Type B pancreatic cell (in vitro differentiated cells): ENCODE results near the gene ACTRT1. TPM values are rescaled to one million over a fixed set of nuclear protein-coding genes. Genes with fewer than 3 reads are reported as not detected.
A peak's percentile ranks its signal among the peaks of the same experiment; 100 is the strongest.

Experiments used
- DNase-seq: peaks from one replicate; pipeline ENCODE4 v3.0.0; 2021; ENCODE audit warnings: mixed read lengths; ENCODE audit not compliant: unreplicated experiment; ENCODE audit errors: extremely low spot score
- H3K27ac Mint-ChIP-seq: 2 replicates; pipeline ENCODE4 v1.8.0; 2021; ENCODE audit warnings: mild to moderate bottlenecking, mixed read lengths
- H3K27me3 Mint-ChIP-seq: 2 replicates; pipeline ENCODE4 v1.8.0; 2021; ENCODE audit warnings: mixed read lengths
- H3K36me3 Mint-ChIP-seq: 2 replicates; pipeline ENCODE4 v1.8.0; 2021; ENCODE audit warnings: mixed read lengths
- H3K4me1 Mint-ChIP-seq: one replicate; pipeline ENCODE4 v1.8.0; 2021; ENCODE audit warnings: mixed read lengths; ENCODE audit not compliant: unreplicated experiment
- H3K4me3 Mint-ChIP-seq: 2 replicates; pipeline ENCODE4 v1.8.0; 2021; ENCODE audit warnings: mild to moderate bottlenecking, mixed read lengths
- H3K9me3 Mint-ChIP-seq: 2 replicates; pipeline ENCODE4 v1.8.0; 2021; ENCODE audit warnings: mixed read lengths
- total RNA-seq: library from RNA; stranded (reverse); gene quantifications from 2 replicates; pipeline ENCODE4 v1.2.1, GENCODE V29; 2021; ENCODE audit warnings: low replicate concordance
- TF ChIP-seq, protein P1 (sequence below): fragments of 200-600 bp; sonication (generic); conservative IDR thresholded peaks from 2 replicates; pipeline ENCODE4 v1.5.0; 2021; ENCODE audit warnings: antibody characterized with exemption, mild to moderate bottlenecking

The ACTRT1 gene
- total RNA-seq, 1 donor from 2014 or later, result not detected

DNA sequence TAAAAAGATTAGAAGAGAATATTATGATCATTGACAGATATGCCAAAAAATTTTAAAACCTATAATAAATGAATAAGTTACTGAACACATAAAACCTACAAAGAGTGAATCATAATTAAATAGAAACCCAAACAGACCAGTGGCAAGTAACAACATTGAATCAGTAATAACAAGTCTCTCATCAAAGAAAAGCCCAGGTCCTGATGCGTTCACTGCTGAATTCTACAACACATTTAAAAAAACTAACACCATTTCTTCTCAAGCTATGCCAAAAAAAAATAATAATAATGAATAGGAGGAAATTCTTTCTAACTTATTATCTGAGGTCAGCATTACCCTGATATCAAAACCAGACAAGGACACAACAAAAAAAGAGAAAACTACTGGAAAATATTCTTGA, 30.6 kb downstream of the ACTRT1 start:
- no peak for DNase-seq
- Mint-ChIP-seq H3K9me3 (no peaks in the 10 kb centered on the region), H3K36me3 (no peaks in the 10 kb centered on the region), H3K4me1 (no peaks in the 10 kb centered on the region), H3K4me3 (no peak overlapping the region), H3K27me3 (no peaks in the 10 kb centered on the region), H3K27ac (no peak overlapping the region)
- TF ChIP-seq, protein P1, sequence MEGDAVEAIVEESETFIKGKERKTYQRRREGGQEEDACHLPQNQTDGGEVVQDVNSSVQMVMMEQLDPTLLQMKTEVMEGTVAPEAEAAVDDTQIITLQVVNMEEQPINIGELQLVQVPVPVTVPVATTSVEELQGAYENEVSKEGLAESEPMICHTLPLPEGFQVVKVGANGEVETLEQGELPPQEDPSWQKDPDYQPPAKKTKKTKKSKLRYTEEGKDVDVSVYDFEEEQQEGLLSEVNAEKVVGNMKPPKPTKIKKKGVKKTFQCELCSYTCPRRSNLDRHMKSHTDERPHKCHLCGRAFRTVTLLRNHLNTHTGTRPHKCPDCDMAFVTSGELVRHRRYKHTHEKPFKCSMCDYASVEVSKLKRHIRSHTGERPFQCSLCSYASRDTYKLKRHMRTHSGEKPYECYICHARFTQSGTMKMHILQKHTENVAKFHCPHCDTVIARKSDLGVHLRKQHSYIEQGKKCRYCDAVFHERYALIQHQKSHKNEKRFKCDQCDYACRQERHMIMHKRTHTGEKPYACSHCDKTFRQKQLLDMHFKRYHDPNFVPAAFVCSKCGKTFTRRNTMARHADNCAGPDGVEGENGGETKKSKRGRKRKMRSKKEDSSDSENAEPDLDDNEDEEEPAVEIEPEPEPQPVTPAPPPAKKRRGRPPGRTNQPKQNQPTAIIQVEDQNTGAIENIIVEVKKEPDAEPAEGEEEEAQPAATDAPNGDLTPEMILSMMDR, result no peak

GRCh38 chrX:128020701-128021100, 31.5 kb downstream of the ACTRT1 start:
- Mint-ChIP-seq H3K36me3 (no peaks in the 10 kb centered on the region), H3K4me1 (no peaks in the 10 kb centered on the region), H3K9me3 (peaks cover 2% of the 10 kb centered on the region), H3K27ac (peak overlapping the region; percentile 14), H3K4me3 (no peak overlapping the region), H3K27me3 (no peaks in the 10 kb centered on the region)
- TF ChIP-seq, protein P1, result no peak
- no peak for DNase-seq

GRCh38 chrX:128019218-128019617, 33.0 kb downstream of the ACTRT1 start:
- Mint-ChIP-seq H3K4me1 (no peaks in the 10 kb centered on the region), H3K4me3 (no peak overlapping the region), H3K36me3 (no peaks in the 10 kb centered on the region), H3K9me3 (peaks cover 7% of the 10 kb centered on the region), H3K27ac (no peak overlapping the region), H3K27me3 (no peaks in the 10 kb centered on the region)
- DNase-seq, result no peak
- TF ChIP-seq, protein P1, result no peak

- H3K4me1 Mint-ChIP-seq, result no peaks in the 10 kb centered on the region
- no peak overlapping the region for H3K27ac Mint-ChIP-seq
- no peaks in the 10 kb centered on the region for H3K36me3 Mint-ChIP-seq
- no peaks in the 10 kb centered on the region for H3K27me3 Mint-ChIP-seq
- peaks cover 7% of the 10 kb centered on the region for H3K9me3 Mint-ChIP-seq
- TF ChIP-seq, protein P1, result no peak
- no peak for DNase-seq
- no peak overlapping the region for H3K4me3 Mint-ChIP-seq
Observed at GRCh38 chrX:128012015-128012414, 40.2 kb downstream of the ACTRT1 start.

DNA sequence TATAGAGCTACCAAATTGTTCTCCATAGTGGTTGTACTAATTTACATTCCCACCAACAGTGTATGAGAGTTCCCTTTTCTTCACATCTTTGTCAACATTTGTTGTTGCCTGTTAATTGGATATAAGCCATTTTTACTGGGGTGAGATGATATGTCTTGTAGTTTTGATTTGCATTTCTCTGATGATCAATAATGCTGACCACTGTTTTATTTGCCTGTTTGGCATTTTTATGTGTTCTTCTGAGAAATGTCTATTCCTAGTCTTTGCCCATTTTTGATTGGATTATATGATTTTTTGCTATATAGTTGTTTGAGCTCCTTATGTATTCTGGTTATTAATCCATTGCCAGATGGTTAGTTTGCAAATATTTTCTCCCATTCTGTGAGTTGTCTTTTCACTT, 44.3 kb downstream of the ACTRT1 start:
- Mint-ChIP-seq H3K4me3 (no peak overlapping the region), H3K9me3 (no peaks in the 10 kb centered on the region), H3K4me1 (no peaks in the 10 kb centered on the region), H3K36me3 (no peaks in the 10 kb centered on the region), H3K27me3 (no peaks in the 10 kb centered on the region), H3K27ac (no peak overlapping the region)
- DNase-seq, result no peak
- TF ChIP-seq, protein P1, result no peak
